GM12801 (cell line): ENCODE data around the gene SEC14L1.

Experiments used
- CTCF ChIP-seq: IDR thresholded peaks from one replicate; pipeline ENCODE4 v1.5.1; 2011; ENCODE audit warnings: control low read depth; ENCODE audit not compliant: insufficient read length; ENCODE audit errors: extremely low read depth

Gene SEC14L1

GRCh38 chr17:77141846-77142449 lies 1.2 kb downstream of the SEC14L1 start:
- TF ChIP-seq CTCF = no peak

- no peak for TF ChIP-seq CTCF
Observed at GRCh38 chr17:77142689-77143088, 1.9 kb downstream of the SEC14L1 start.

- no peak for TF ChIP-seq CTCF
Observed at GRCh38 chr17:77143306-77143705, 2.5 kb downstream of the SEC14L1 start.

- TF ChIP-seq CTCF = no peak
Observed at GRCh38 chr17:77144227-77144626, 3.5 kb downstream of the SEC14L1 start.

GRCh38 chr17:77145224-77145611 lies 4.4 kb downstream of the SEC14L1 start:
- no peak for TF ChIP-seq CTCF

GRCh38 chr17:77145612-77146245 lies 5.0 kb downstream of the SEC14L1 start:
- TF ChIP-seq CTCF = no peak

- no peak for TF ChIP-seq CTCF
Observed at GRCh38 chr17:77146246-77146632, 5.5 kb downstream of the SEC14L1 start.
